Spleen (tissue), 7 donors: ENCODE data around the gene GRIA1.

Experiments used
- POLR2A ChIP-seq, 3 donors: fragments of 450-650 bp; IDR thresholded peaks; one replicate each; pipeline ENCODE4 v1.5.1; 2017; ENCODE audit warnings: antibody characterized with exemption in 3 of 3, mild to moderate bottlenecking in 1 of 3
- POLR2AphosphoS5 ChIP-seq, 3 donors: sonication (generic); formaldehyde crosslinking; IDR thresholded peaks; one replicate each; pipeline ENCODE4 v1.5.1; 2017; ENCODE audit warnings: antibody characterized with exemption in 3 of 3
- TF ChIP-seq, protein P1 (sequence below), 11 experiments: fragments of 200-600 bp in 7 of 11; fragments of 450-650 bp in 4 of 11; sonication (generic) in 4 of 11; IDR thresholded peaks in 8 of 11; conservative IDR thresholded peaks in 3 of 11; 1 replicate in 7 of 11; 2 replicates in 4 of 11; pipeline versions ENCODE4 v1.4.0 to v1.8.0; 2016 to 2021; ENCODE audit warnings: antibody characterized with exemption in 11 of 11, inconsistent platforms in 4 of 11, mild to moderate bottlenecking in 1 of 11
- donor health status: DM: no; HTN: no; CAD: no; lungs with moderate emphysema.
- donor health status: DM: no; HTN: no; CAD: no.
- donor health status: DM: no; HTN: no; CAD: no.

DNA sequence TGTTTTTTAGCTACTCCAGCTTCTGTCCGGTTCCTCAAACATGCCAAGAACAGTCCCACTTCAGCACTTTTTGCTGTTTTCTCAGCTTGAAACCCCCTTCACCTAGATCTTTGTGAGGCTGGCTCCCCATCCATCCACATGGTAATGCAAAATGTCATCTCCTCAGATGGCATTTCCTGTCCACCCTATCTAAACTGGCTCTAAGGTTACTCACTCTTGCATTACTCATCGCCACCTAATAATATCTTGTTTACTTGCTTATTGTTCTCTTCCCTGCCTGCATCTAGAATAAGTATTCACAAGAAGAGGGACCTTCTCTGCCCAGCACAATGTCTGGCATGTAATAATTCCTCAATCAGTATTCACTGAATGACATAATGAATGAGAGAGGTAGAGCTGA, 328.2 kb downstream of the GRIA1 start:
- TF ChIP-seq, protein P1, sequence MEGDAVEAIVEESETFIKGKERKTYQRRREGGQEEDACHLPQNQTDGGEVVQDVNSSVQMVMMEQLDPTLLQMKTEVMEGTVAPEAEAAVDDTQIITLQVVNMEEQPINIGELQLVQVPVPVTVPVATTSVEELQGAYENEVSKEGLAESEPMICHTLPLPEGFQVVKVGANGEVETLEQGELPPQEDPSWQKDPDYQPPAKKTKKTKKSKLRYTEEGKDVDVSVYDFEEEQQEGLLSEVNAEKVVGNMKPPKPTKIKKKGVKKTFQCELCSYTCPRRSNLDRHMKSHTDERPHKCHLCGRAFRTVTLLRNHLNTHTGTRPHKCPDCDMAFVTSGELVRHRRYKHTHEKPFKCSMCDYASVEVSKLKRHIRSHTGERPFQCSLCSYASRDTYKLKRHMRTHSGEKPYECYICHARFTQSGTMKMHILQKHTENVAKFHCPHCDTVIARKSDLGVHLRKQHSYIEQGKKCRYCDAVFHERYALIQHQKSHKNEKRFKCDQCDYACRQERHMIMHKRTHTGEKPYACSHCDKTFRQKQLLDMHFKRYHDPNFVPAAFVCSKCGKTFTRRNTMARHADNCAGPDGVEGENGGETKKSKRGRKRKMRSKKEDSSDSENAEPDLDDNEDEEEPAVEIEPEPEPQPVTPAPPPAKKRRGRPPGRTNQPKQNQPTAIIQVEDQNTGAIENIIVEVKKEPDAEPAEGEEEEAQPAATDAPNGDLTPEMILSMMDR (IDR thresholded peaks at IDR 0.05 in 8 of 11, conservative IDR thresholded peaks at IDR 0.05 in 3 of 11) = no peak
- TF ChIP-seq POLR2A (IDR thresholded peaks at IDR 0.05) (no peak), POLR2AphosphoS5 (IDR thresholded peaks at IDR 0.05) (no peak)
